SK-N-MC (cell line): ENCODE measurements around the gene MARCHF10.

Experiments used
- DNase-seq: peaks from one replicate; pipeline ENCODE4 v3.0.0-alpha.2; 2011; ENCODE audit warnings: low read depth, low spot score
- H3K27ac ChIP-seq: fragments of 200-600 bp; sonication (generic); 2 replicates; pipeline ENCODE4 v1.5.1; 2016; ENCODE audit warnings: mixed run types
- H3K36me3 ChIP-seq: fragments of 200-600 bp; sonication (generic); 2 replicates; pipeline ENCODE4 v1.6.1; 2017; ENCODE audit warnings: antibody characterized with exemption, low read length, mixed read lengths; ENCODE audit not compliant: insufficient read depth
- H3K4me3 ChIP-seq: fragments of 200-600 bp; sonication (generic); 2 replicates; pipeline ENCODE4 v1.5.1; 2016
- H3K9ac ChIP-seq: fragments of 200-600 bp; sonication (generic); 2 replicates; pipeline ENCODE4 v1.8.0; 2017; ENCODE audit warnings: mixed run types, mixed read lengths; ENCODE audit not compliant: insufficient read length
- H3K9me3 ChIP-seq: fragments of 200-600 bp; sonication (generic); 2 replicates; pipeline ENCODE4 v1.6.1; 2017; ENCODE audit warnings: low read depth, mild to moderate bottlenecking, antibody characterized with exemption, low read length, moderate library complexity, mixed read lengths
- EZH2 ChIP-seq: fragments of 200-600 bp; sonication (generic); IDR thresholded peaks from one replicate; pipeline ENCODE4 v1.6.1; 2017; ENCODE audit warnings: antibody characterized with exemption
- FOXP2 ChIP-seq: optimal IDR thresholded peaks from 2 replicates; pipeline ENCODE3; 2011; ENCODE audit warnings: mild to moderate bottlenecking, moderate library complexity; ENCODE audit not compliant: insufficient read depth; ENCODE audit errors: extremely low read length, control extremely low read depth
- POLR2AphosphoS5 ChIP-seq: IDR thresholded peaks from 2 replicates; pipeline ENCODE4 v1.6.1; 2012; ENCODE audit warnings: mild to moderate bottlenecking, low read depth, low read length, borderline replicate concordance

Gene MARCHF10

DNA sequence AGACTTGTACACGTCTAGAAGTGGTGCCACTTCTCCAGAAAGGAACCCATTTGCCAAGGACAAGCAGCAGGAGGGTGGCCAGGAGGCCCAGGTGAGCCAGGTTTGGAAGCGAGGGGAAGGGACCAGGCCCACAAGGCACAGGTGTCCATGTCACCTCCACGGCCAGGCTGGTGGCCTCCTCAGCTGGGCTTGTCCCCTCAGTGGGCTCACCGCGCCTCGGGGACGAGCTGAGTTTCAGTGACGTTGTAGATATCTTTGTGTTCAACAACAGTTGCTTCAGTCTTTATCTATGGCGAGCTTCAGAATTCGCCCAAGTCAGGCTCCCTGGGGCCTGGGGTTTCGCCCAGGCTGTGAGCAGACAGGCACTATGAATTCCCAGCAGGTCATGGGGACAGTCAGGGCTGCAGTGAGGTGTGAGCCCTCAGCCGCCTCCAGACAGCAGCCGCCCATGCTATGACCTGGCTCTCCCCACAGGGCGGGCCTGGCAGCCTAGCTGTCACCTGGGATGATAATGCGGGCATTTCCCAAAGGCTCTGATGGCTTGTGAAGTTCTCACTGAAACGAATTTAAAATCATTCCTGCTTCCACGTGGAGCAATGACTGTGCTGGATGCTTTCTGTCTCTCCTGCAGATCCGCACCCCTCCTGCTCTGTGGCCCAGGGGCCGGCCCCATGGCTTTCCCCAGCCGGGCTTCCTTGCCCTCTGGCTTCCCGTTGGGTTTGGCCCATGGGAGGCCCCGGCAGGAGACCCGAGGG lies 91.1 kb downstream of the MARCHF10 start:
- Histone ChIP-seq H3K9me3 (no peaks in the 10 kb centered on the region), H3K9ac (no peak overlapping the region), H3K4me3 (no peak overlapping the region), H3K36me3 (no peaks in the 10 kb centered on the region), H3K27ac (no peak overlapping the region)
- DNase-seq, result no peak
- TF ChIP-seq POLR2AphosphoS5, result no peak
- no peak for TF ChIP-seq FOXP2
- no peak for TF ChIP-seq EZH2

DNA sequence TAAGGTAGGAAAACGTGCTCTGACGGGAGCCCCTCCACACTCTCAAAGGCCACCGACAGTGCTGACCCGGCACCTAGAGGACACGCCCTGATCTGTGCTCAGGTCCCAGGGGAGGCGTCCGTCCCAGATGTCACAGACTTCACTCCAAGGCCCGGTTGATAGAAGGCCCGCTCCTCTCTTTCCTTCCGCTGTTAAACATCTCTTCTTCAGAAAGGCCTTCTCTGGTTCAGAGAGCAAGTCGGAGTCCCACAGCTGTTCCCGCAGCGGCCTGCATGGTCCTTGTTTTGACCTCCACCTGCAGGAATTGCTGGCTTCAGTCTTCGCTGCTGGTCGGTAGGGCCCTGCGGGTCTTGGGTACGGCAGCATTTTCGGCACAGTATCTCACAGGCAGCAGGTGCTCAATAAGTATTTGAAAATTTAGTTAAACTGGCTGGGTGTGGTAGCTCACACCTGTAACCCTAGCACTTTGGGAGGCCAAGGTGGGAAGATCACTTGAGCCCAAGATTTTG lies 92.2 kb downstream of the MARCHF10 start:
- TF ChIP-seq FOXP2 (no peak), EZH2 (no peak), POLR2AphosphoS5 (no peak)
- Histone ChIP-seq H3K36me3 (no peaks in the 10 kb centered on the region), H3K4me3 (no peak overlapping the region), H3K9me3 (no peaks in the 10 kb centered on the region), H3K9ac (no peak overlapping the region), H3K27ac (no peak overlapping the region)
- DNase-seq, result no peak

DNA sequence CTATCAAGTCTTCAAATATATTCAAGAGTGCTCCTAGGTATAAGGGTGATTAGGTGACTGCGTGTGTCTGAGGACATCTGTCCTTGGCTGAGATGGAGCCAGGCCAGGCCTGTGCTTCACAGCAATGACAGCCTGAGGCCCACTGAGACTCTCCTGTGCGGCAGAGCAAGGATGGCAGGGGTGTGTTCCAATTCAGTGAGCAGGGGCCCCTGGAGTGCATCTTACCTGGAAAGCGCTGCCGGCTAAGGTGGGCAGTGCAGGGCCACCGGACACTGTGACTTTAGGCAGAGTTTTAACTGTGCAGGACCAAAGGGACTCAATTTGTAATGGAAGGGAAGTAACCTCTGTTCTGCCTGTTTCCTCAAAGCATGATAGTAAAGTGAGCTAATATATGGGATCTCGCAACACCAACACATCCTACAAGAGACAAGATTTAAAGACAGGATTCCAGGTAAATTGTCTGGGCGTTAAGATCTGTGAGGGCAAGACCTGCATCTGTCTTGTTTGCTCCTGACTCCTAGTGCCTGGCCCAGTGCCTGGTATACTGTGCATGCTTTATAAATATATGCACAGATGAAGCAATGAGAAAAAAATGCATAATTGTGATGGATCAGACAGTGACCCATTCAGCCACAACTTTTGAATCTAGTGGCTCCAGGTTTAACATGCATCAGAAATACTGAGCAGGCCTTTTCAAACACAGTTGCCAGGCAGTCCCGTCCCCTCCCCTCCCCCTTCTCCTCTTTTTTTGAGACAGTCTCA lies 93.9 kb downstream of the MARCHF10 start:
- H3K9ac ChIP-seq, result no peak overlapping the region
- no peaks in the 10 kb centered on the region for H3K9me3 ChIP-seq
- no peak overlapping the region for H3K27ac ChIP-seq
- no peak for DNase-seq
- no peak overlapping the region for H3K4me3 ChIP-seq
- H3K36me3 ChIP-seq, result no peaks in the 10 kb centered on the region
- TF ChIP-seq POLR2AphosphoS5 (no peak), FOXP2 (no peak), EZH2 (no peak)

DNA sequence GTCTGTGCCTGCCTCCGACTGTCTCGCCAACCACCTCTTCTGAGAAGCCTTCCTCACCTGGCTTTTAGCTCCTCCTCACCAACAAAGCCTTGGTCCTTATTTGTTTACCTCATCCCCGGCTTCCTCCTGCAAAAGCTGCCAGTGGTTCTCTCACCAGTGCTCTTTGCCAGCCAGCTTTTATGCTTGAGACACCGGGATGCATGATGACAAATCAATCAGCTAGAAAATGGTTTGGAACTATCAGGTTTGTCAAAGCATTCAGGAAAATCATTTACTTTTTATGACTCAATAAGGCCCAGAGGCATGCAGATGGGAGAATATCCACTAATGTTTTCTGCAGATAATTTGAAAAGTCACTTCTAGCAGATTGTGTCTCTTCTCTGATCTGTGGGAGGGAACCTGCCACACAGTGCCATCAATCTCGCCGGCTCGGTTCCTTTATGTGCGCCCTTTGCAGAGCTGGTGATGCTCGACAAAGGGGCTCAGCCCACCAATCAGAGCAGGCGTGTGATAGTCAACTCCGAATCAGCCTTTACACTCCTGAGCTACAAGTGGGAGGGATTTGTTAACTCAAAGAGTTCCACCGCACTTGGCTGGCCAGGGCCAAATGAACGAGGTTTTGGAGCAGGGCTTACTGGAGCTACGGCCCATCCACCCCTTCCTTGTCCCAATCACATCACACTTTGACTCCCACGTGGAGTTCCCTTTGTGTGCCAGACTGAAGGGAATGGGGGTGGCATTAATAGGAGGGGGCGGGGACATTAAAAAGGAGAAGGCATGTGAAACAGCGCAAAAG lies 94.8 kb downstream of the MARCHF10 start:
- Histone ChIP-seq H3K9ac (no peak overlapping the region), H3K36me3 (no peaks in the 10 kb centered on the region), H3K9me3 (no peaks in the 10 kb centered on the region), H3K4me3 (no peak overlapping the region), H3K27ac (no peak overlapping the region)
- no peak for DNase-seq
- TF ChIP-seq EZH2 (no peak), POLR2AphosphoS5 (no peak), FOXP2 (no peak)

DNA sequence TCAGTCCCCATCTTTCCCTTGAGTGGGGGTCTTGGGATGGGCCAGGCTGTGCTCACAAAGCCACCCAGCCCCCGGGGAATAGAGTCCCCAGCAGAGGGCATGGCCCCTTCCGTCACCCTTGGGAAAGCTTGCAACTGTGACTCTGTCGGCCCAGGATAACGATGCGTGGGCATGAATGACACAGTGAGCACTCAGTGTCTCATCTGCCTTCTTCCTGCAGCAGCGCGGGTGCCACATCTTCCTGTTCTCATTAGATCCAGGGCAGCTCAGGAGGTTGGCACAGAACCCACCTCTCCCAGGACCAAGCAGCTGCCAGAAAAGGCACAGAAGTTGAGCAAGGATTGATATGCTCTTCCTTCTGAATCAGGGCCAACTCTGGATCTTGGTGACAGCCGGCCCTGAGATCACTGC lies 95.9 kb downstream of the MARCHF10 start:
- no peak overlapping the region for H3K9ac ChIP-seq
- no peaks in the 10 kb centered on the region for H3K9me3 ChIP-seq
- TF ChIP-seq EZH2 (no peak), POLR2AphosphoS5 (no peak), FOXP2 (no peak)
- H3K4me3 ChIP-seq, result no peak overlapping the region
- H3K27ac ChIP-seq, result no peak overlapping the region
- H3K36me3 ChIP-seq, result no peaks in the 10 kb centered on the region
- no peak for DNase-seq

DNA sequence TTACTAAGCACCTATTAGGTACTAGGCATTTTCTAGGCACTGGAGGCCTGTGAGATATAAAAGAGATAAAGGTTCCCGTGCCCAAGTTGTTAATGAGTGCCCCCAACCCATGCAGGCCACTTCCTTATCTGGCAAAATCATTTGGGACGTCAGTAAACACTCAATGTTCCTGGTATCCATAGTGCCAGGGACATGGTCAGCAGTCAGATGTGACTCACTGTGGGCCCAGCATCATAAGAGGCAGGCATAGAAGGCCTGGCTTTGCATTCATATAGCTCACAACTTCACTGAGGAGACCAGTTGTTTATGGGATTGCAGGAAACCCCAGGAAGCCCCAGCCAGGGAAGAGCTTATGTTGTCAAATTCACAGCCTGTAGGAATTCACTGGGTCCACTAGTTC lies 99.5 kb downstream of the MARCHF10 start:
- no peak for DNase-seq
- TF ChIP-seq EZH2 (no peak), FOXP2 (no peak), POLR2AphosphoS5 (no peak)
- H3K27ac ChIP-seq, result no peak overlapping the region
- no peak overlapping the region for H3K9ac ChIP-seq
- no peaks in the 10 kb centered on the region for H3K36me3 ChIP-seq
- no peak overlapping the region for H3K4me3 ChIP-seq
- no peaks in the 10 kb centered on the region for H3K9me3 ChIP-seq

DNA sequence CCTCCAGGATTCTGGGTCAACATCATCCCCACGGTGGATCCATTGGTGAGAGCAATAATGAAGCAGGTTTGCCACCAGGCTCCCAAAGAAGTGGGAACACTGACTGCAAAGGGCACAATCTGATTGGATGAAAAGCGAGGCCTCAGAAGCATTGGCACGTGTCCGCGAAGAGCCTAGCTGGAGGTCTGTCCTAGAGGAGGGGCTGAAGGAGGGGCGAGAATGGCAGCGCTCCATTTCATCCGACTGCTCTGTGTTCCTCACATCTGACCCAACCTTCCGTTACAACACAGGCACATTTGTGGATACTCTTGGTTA lies 100.7 kb downstream of the MARCHF10 start:
- no peak for TF ChIP-seq FOXP2
- TF ChIP-seq POLR2AphosphoS5, result no peak
- no peak for TF ChIP-seq EZH2
- H3K9ac ChIP-seq, result no peak overlapping the region
- H3K27ac ChIP-seq, result no peak overlapping the region
- H3K9me3 ChIP-seq, result no peaks in the 10 kb centered on the region
- no peak overlapping the region for H3K4me3 ChIP-seq
- DNase-seq, result no peak
- no peaks in the 10 kb centered on the region for H3K36me3 ChIP-seq
